ENCODE data around the gene ASTN2. TPM values are rescaled to one million over a fixed set of nuclear protein-coding genes. Genes with fewer than 3 reads are reported as not detected.

Gene ASTN2
- total RNA-seq, 6 experiments from 2014 or later: 0.91 to 3.1 (median 2.5) TPM

DNA sequence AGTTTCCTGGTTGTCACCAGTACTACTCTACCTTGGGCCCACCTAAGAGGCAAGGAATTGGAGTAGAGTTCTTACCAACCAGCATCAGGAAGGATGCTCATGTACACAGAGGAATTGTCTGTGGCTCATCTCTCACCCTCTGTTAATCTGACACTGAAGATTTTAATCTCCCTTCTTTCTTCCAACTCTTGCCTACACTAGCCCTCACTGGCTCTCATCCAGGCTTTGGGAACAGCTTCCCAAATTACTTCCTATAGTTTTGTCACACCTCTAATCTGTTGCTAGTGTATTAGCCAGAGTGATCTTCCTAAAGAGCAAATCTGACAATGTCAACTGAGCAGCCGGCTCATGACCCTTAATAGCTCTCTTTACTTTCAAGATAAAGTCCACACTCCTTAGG is 946.5 kb downstream of the ASTN2 start:
- ATAC-seq: no peak
- no peak for TF ChIP-seq POLR2A (IDR thresholded peaks at IDR 0.05)
- TF ChIP-seq, protein P1, sequence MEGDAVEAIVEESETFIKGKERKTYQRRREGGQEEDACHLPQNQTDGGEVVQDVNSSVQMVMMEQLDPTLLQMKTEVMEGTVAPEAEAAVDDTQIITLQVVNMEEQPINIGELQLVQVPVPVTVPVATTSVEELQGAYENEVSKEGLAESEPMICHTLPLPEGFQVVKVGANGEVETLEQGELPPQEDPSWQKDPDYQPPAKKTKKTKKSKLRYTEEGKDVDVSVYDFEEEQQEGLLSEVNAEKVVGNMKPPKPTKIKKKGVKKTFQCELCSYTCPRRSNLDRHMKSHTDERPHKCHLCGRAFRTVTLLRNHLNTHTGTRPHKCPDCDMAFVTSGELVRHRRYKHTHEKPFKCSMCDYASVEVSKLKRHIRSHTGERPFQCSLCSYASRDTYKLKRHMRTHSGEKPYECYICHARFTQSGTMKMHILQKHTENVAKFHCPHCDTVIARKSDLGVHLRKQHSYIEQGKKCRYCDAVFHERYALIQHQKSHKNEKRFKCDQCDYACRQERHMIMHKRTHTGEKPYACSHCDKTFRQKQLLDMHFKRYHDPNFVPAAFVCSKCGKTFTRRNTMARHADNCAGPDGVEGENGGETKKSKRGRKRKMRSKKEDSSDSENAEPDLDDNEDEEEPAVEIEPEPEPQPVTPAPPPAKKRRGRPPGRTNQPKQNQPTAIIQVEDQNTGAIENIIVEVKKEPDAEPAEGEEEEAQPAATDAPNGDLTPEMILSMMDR (IDR thresholded peaks at IDR 0.05): no peak
- no peaks in the 10 kb centered on the region for H3K27me3 ChIP-seq
- 78% methylated on average over 1 of the region's 1 CpG for WGBS (ENCODE audit: insufficient coverage, low coverage, low lambda C conversion rate, missing lambda C conversion rate)
- no peak for DNase-seq
- peaks cover 0 to 20% (median 0%) of the 10 kb centered on the region in 4 donors for H3K4me1 ChIP-seq
- H3K36me3 ChIP-seq: no peaks in the 10 kb centered on the region
- H3K27ac ChIP-seq: no peak overlapping the region
- H3K9me3 ChIP-seq: no peaks in the 10 kb centered on the region
- intact Hi-C loops (cut with DNase I): no loop called here
- no peak overlapping the region for H3K4me3 ChIP-seq

DNA sequence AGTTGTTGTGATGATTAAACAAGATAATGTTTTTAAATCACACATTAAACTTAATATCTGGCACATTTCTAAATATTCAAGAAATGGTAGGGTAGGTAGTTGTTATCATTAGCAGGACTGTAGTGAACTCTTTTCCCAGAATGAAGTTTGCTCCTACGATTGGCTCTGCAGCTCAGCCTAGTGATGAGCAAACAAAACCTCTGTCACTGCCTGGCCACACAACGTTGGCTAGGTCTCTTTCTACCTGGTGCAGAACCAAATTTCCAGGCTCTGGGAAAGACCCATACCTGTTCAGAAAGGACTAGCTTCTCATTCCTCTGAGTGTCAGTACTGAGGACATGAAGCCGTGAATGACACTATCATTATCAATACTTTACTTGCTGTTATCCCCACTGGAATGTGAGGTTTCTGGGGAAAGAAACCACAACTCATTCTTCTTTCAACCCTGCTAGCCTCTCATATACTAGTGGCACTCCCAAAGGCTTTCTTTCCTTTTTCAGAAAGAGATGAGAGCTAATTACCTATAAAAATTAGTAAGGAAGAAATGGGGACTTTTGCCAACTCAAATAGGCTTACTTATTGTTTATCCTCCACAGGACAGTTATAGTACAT is 947.0 kb downstream of the ASTN2 start:
- intact Hi-C loops (cut with DNase I): no loop called here
- Histone ChIP-seq H3K4me1 (peaks cover 0 to 20% (median 0%) of the 10 kb centered on the region in 4 donors), H3K9me3 (no peaks in the 10 kb centered on the region), H3K27ac (no peak overlapping the region), H3K4me3 (no peak overlapping the region), H3K27me3 (no peaks in the 10 kb centered on the region), H3K36me3 (no peaks in the 10 kb centered on the region)
- DNase-seq: peak in 1 of 3 donors; percentile 68
- WGBS (ENCODE audit: insufficient coverage, low coverage, low lambda C conversion rate, missing lambda C conversion rate): 33% methylated on average over 3 of the region's 3 CpGs
- ATAC-seq: peak; percentile 77 to 94 (median 84)
- TF ChIP-seq POLR2A (IDR thresholded peaks at IDR 0.05): no peak
- TF ChIP-seq, protein P1 (IDR thresholded peaks at IDR 0.05): no peak

DNA sequence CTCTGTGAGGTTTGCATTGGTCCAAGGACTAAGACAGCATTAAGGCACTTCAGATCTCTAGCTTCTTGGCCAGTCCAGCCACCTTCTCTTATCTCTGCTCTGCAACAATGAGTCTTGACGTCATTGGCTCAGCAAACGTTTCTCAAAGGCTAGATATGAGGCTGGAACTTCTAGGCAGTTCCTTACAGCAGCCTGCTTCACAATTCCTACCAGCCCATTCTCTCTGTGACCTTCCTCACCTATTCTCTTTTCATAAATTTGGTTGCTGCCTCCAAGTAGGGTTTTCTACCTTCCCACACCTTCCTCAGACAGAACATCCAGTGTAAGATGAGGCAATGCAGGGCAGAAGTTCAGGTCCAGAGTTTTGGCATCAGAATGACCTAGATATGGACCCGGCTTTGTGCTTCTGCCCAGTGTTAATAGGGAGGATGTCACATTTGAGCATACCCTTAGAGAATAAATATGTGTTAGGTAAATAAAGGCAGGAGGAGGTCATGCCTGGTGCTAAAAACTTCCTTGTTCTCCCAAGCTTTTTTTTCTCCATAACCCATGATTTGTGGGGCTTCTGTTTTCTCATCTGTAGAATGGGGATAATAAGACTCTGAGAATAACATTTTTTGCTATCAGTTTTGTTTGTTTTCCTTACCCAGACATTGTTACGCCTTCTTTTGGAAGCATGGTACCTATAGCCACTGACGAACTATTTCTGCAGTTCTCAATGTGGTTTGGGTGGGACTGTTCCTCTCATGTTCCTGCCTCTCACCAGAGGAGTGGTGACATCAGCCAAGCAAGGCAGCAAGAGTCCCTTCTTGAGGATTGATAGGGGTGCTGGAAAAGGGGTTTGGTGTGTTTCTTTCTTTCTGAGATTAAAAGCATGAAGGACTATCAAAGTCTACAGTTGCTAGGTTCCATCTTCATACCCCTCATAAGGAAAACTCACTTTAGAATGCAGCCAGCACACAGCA is 948.3 kb downstream of the ASTN2 start:
- peaks cover 0 to 20% (median 0%) of the 10 kb centered on the region in 4 donors for H3K4me1 ChIP-seq
- no peaks in the 10 kb centered on the region for H3K36me3 ChIP-seq
- H3K27ac ChIP-seq: no peak overlapping the region
- no peak overlapping the region for H3K4me3 ChIP-seq
- intact Hi-C loops (cut with DNase I): no loop called here
- 45% methylated on average over 5 of the region's 5 CpGs for WGBS (ENCODE audit: insufficient coverage, low coverage, low lambda C conversion rate, missing lambda C conversion rate)
- no peaks in the 10 kb centered on the region for H3K9me3 ChIP-seq
- DNase-seq (peak in 1 of 3 donors; percentile 49), ATAC-seq (peak in 2 of 4 donors; percentile 34 to 70)
- TF ChIP-seq, protein P1 (IDR thresholded peaks at IDR 0.05): no peak
- no peak for TF ChIP-seq POLR2A (IDR thresholded peaks at IDR 0.05)
- no peaks in the 10 kb centered on the region for H3K27me3 ChIP-seq

DNA sequence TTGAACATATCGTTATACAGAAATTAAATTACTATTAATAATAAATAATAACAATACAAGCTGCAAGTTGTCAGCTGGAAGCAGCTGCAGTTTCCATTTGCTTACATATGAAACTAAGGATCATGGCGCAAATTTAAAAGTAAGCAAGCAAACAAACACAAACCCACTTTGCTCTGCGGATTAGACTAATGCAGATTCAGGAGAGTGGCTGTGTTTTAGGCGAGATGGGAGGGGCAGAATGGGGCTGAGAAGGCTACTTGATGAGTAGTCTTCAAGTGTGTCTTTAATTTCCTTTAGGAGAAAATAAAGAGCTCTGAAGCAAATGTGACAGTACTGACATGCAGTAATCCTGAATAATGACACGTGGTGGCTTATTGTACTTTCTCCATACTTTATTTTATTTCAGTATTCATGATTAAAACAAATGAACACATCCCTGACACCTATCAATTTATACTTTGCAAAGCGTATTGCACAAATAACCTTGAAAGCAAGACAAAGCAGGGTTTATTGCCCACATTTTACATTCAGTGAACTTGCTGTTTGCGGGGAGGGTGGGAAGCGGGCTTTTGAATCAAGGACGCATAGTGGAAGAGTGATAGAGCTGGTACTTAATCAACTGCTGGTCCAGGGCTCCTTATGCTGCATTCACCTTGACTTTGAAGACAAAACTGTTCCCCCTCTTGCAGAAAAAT is 949.1 kb downstream of the ASTN2 start:
- no peak overlapping the region for H3K27ac ChIP-seq
- DNase-seq: no peak

More for the DNA sequence above, 949.1 kb downstream of the ASTN2 start:
- ATAC-seq: no peak
- intact Hi-C loops (cut with DNase I): no loop called here
- H3K9me3 ChIP-seq: no peaks in the 10 kb centered on the region
- WGBS (ENCODE audit: insufficient coverage, low coverage, low lambda C conversion rate, missing lambda C conversion rate): 87% methylated on average over 9 of the region's 9 CpGs
- TF ChIP-seq, protein P1 (IDR thresholded peaks at IDR 0.05): no peak
- TF ChIP-seq POLR2A (IDR thresholded peaks at IDR 0.05): no peak
- peaks cover 0 to 20% (median 0%) of the 10 kb centered on the region in 4 donors for H3K4me1 ChIP-seq
- H3K27me3 ChIP-seq: no peaks in the 10 kb centered on the region
- H3K36me3 ChIP-seq: no peaks in the 10 kb centered on the region
- H3K4me3 ChIP-seq: no peak overlapping the region

Measured in right lobe of liver (tissue), 6 donors.